Measurements from ENCODE around the gene MEGF11.

The MEGF11 gene

DNA sequence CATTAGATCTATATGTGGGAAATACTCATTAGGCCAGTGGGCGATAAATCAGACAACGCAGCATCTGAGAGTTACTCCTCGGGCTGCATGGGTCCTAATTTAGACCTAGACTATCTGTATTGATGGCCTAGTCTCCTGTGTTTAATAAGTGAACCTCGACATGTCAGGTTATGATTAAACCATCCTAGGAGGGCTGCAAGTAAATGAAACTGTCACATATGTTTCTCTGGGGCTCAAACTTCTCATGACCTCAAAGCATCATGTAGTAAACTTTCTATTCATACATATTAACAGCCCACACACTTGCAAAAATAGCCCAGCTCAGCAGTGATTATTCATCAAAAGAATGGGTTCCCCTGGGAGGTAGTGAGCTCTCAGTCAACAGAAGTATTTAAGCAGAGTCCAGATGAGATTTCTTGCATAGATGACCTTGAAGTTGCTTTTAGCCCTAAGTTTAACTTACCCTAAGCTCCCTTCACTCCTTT, 332.7 kb downstream of the MEGF11 start:
- ChIA-PET CTCF (interaction anchor here (1.0 to 1.2 kb wide), 2 partner anchors 274 to 282 kb away, joined by 3 to 6 read pairs; no protein-coding TSS in a partner anchor), POLR2A (no interaction called here)
- Histone ChIP-seq H3K36me3 (ENCODE audit: control insufficient read depth in 2 of 2, insufficient read depth in 1 of 2, low read length in 2 of 2) (peaks cover 0 to 12% of the 10 kb centered on the region in 2 experiments; a peak in 1 of 3 replicates), H3K4me3 (ENCODE audit: low read depth, low read length) (no peak overlapping the region), H3K9me3 (ENCODE audit: control insufficient read depth, insufficient read depth, low read depth, low read length) (no peaks in the 10 kb centered on the region), H3K4me1 (ENCODE audit: control insufficient read depth, insufficient read depth, low read length) (no peaks in the 10 kb centered on the region), H3K27ac (ENCODE audit: extremely low read depth, low read depth, low read length) (no peak overlapping the region)
- TF ChIP-seq ZNF549 (tag by site-specific recombination; IDR thresholded peaks at IDR 0.05), result no peak
- TF ChIP-seq ZNF777 (tag by site-specific recombination; IDR thresholded peaks at IDR 0.05; ENCODE audit: borderline replicate concordance), result no peak
- no peak for TF ChIP-seq ZNF704 (tag by site-specific recombination; IDR thresholded peaks at IDR 0.05)
- TF ChIP-seq ZNF391 (tag by site-specific recombination; IDR thresholded peaks at IDR 0.05; ENCODE audit: borderline replicate concordance, low read depth), result no peak
- TF ChIP-seq ZNF121 (tag by site-specific recombination; IDR thresholded peaks at IDR 0.05), result no peak
- TF ChIP-seq GLI2 (tag by site-specific recombination; IDR thresholded peaks at IDR 0.05; ENCODE audit: borderline replicate concordance, low read depth), result no peak
- no peak for TF ChIP-seq MEIS1 (CRISPR knock-in tag; IDR thresholded peaks at IDR 0.05; ENCODE audit: borderline replicate concordance)
- TF ChIP-seq SCRT1 (tag by site-specific recombination; IDR thresholded peaks at IDR 0.05; ENCODE audit: borderline replicate concordance), result no peak
- TF ChIP-seq ZNF426 (tag by site-specific recombination; IDR thresholded peaks at IDR 0.05), result no peak
- TF ChIP-seq ZNF16 (tag by site-specific recombination; IDR thresholded peaks at IDR 0.05; ENCODE audit: low read depth), result no peak
- no peak for TF ChIP-seq ZNF785 (tag by site-specific recombination; IDR thresholded peaks at IDR 0.05)
- no peak for TF ChIP-seq ZNF701 (tag by site-specific recombination; IDR thresholded peaks at IDR 0.05)
- TF ChIP-seq, protein P1, sequence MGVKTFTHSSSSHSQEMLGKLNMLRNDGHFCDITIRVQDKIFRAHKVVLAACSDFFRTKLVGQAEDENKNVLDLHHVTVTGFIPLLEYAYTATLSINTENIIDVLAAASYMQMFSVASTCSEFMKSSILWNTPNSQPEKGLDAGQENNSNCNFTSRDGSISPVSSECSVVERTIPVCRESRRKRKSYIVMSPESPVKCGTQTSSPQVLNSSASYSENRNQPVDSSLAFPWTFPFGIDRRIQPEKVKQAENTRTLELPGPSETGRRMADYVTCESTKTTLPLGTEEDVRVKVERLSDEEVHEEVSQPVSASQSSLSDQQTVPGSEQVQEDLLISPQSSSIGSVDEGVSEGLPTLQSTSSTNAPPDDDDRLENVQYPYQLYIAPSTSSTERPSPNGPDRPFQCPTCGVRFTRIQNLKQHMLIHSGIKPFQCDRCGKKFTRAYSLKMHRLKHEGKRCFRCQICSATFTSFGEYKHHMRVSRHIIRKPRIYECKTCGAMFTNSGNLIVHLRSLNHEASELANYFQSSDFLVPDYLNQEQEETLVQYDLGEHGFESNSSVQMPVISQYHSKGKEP (tag by site-specific recombination; IDR thresholded peaks at IDR 0.05), result no peak
- no peak for TF ChIP-seq KLF8 (tag by site-specific recombination; IDR thresholded peaks at IDR 0.05)
- TF ChIP-seq ZNF501 (tag by site-specific recombination; IDR thresholded peaks at IDR 0.05), result no peak
- TF ChIP-seq FEZF1 (tag by site-specific recombination; IDR thresholded peaks at IDR 0.05), result no peak
- TF ChIP-seq GLIS2 (tag by site-specific recombination; IDR thresholded peaks at IDR 0.05), result no peak
- TF ChIP-seq, protein P2, sequence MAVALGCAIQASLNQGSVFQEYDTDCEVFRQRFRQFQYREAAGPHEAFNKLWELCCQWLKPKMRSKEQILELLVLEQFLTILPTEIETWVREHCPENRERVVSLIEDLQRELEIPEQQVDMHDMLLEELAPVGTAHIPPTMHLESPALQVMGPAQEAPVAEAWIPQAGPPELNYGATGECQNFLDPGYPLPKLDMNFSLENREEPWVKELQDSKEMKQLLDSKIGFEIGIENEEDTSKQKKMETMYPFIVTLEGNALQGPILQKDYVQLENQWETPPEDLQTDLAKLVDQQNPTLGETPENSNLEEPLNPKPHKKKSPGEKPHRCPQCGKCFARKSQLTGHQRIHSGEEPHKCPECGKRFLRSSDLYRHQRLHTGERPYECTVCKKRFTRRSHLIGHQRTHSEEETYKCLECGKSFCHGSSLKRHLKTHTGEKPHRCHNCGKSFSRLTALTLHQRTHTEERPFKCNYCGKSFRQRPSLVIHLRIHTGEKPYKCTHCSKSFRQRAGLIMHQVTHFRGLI (tag by site-specific recombination; IDR thresholded peaks at IDR 0.05), result no peak
- TF ChIP-seq ZNF354C (tag by site-specific recombination; IDR thresholded peaks at IDR 0.05; ENCODE audit: borderline replicate concordance, low read depth), result no peak
- no peak for TF ChIP-seq WT1 (tag by site-specific recombination; IDR thresholded peaks at IDR 0.05)

- Histone ChIP-seq H3K36me3 (ENCODE audit: control insufficient read depth in 2 of 2, insufficient read depth in 1 of 2, low read length in 2 of 2) (peaks cover 0 to 12% of the 10 kb centered on the region in 2 experiments; a peak in 1 of 3 replicates), H3K27ac (ENCODE audit: extremely low read depth, low read depth, low read length) (no peak overlapping the region), H3K4me3 (ENCODE audit: low read depth, low read length) (no peak overlapping the region), H3K9me3 (ENCODE audit: control insufficient read depth, insufficient read depth, low read depth, low read length) (no peaks in the 10 kb centered on the region), H3K4me1 (ENCODE audit: control insufficient read depth, insufficient read depth, low read length) (no peaks in the 10 kb centered on the region)
- POLR2A ChIA-PET, result no interaction called here
- CTCF ChIA-PET, result interaction anchor here (0.8 kb wide), 1 partner anchor 11 kb away, joined by 3 read pairs; no protein-coding TSS in a partner anchor
- TF ChIP-seq SCRT2 (tag by site-specific recombination; IDR thresholded peaks at IDR 0.05), result peak; percentile 47
- no peak for TF ChIP-seq ZNF768 (tag by site-specific recombination; IDR thresholded peaks at IDR 0.05)
Observed at GRCh38 chr15:65920121-65920520, 333.4 kb downstream of the MEGF11 start.
